PC-9 (cell line): ENCODE measurements around the gene STRADA. TPM values are rescaled to one million over a fixed set of nuclear protein-coding genes. Genes with fewer than 3 reads are reported as not detected.

Experiments
- BruUV-seq: library from RNA; stranded (reverse); fragments of 400-500 nt; replicated peaks from 2 replicates; lab custom pipeline; 2021; lab: Mats Ljungman, UMichigan
- CTCF ChIA-PET: fragments of 300-600 bp; sonication (Branson Sonifier 250); formaldehyde crosslinking; loops from one replicate; lab custom pipeline; 2022; ENCODE audit warnings: antibody characterized with exemption; lab: Charles Lee
- POLR2A ChIA-PET: fragments of 300-600 bp; sonication (Branson Sonifier 250); formaldehyde crosslinking; loops from one replicate; lab custom pipeline; 2022; ENCODE audit warnings: antibody characterized with exemption; ENCODE audit not compliant: unreplicated experiment; lab: Charles Lee
- DNase-seq, 2 experiments: peaks; one replicate each; pipeline versions ENCODE4 v3.0.0 to v3.0.0-alpha.2; 2015 to 2022; ENCODE audit warnings: mixed read lengths in 1 of 2
- H2AFZ ChIP-seq: fragments of 200-600 bp; sonication (generic); 2 replicates; pipeline ENCODE4 v1.8.1; 2017; ENCODE audit warnings: antibody characterized with exemption
- H3F3A ChIP-seq: fragments of 200-600 bp; sonication (generic); 2 replicates; pipeline ENCODE4 v1.8.1; 2017; ENCODE audit warnings: antibody characterized with exemption, mild to moderate bottlenecking, low read depth; ENCODE audit not compliant: insufficient read depth
- H3K27ac ChIP-seq: fragments of 200-600 bp; sonication (generic); 2 replicates; pipeline ENCODE4 v1.6.1; 2016; ENCODE audit warnings: mixed run types
- H3K27me3 ChIP-seq: fragments of 200-600 bp; sonication (generic); 2 replicates; pipeline ENCODE4 v1.6.1; 2016; ENCODE audit warnings: low read depth, mixed run types; ENCODE audit not compliant: insufficient read depth
- H3K36me3 ChIP-seq: fragments of 200-600 bp; sonication (generic); 2 replicates; pipeline ENCODE4 v1.6.1; 2016; ENCODE audit warnings: low read depth, mixed run types
- H3K4me1 ChIP-seq: fragments of 200-600 bp; sonication (generic); replicated peaks from 2 replicates; pipeline ENCODE4 v1.6.1; 2016; ENCODE audit warnings: mixed run types; ENCODE audit not compliant: insufficient read depth
- H3K4me2 ChIP-seq: fragments of 200-600 bp; sonication (generic); 2 replicates; pipeline ENCODE4 v1.6.1; 2017; ENCODE audit warnings: mixed run types
- H3K4me3 ChIP-seq: fragments of 200-600 bp; sonication (generic); 2 replicates; pipeline ENCODE4 v1.6.1; 2016; ENCODE audit warnings: mixed run types
- H3K79me2 ChIP-seq: fragments of 200-600 bp; sonication (generic); 2 replicates; pipeline ENCODE4 v1.6.1; 2017; ENCODE audit warnings: low read depth, mixed run types
- H3K9me2 ChIP-seq: fragments of 200-600 bp; sonication (generic); 2 replicates; pipeline ENCODE4 v1.8.1; 2017; ENCODE audit warnings: mild to moderate bottlenecking; ENCODE audit not compliant: insufficient read depth
- H3K9me3 ChIP-seq: fragments of 200-600 bp; sonication (generic); 2 replicates; pipeline ENCODE4 v1.8.1; 2016; ENCODE audit warnings: low read depth; ENCODE audit not compliant: insufficient read depth
- H4K20me1 ChIP-seq: fragments of 200-600 bp; sonication (generic); 2 replicates; pipeline ENCODE4 v1.8.1; 2017; ENCODE audit not compliant: insufficient read depth
- EZH2 ChIP-seq: fragments of 200-600 bp; sonication (generic); IDR thresholded peaks from 2 replicates; pipeline ENCODE4 v1.8.0; 2017; ENCODE audit warnings: antibody characterized with exemption, low read depth
- intact Hi-C: fragments of 100-400 bp; cut with micrococcal nuclease; formaldehyde crosslinking; loops from one replicate; pipeline ENCODE4 v1.10.0; 2022; ENCODE audit not compliant: unreplicated experiment
- total RNA-seq: library from RNA; stranded (reverse); gene quantifications from 2 replicates; pipeline ENCODE4 v1.2.3, GENCODE V29; 2021
- TF ChIP-seq, protein P1 (sequence below): fragments of 200-600 bp; sonication (generic); conservative IDR thresholded peaks from 2 replicates; pipeline ENCODE4 v1.6.1; 2017; ENCODE audit warnings: mixed run types, antibody characterized with exemption, mild to moderate bottlenecking, moderate library complexity

The STRADA gene
- total RNA-seq, 1 experiment from 2014 or later: 28.8 TPM

DNA sequence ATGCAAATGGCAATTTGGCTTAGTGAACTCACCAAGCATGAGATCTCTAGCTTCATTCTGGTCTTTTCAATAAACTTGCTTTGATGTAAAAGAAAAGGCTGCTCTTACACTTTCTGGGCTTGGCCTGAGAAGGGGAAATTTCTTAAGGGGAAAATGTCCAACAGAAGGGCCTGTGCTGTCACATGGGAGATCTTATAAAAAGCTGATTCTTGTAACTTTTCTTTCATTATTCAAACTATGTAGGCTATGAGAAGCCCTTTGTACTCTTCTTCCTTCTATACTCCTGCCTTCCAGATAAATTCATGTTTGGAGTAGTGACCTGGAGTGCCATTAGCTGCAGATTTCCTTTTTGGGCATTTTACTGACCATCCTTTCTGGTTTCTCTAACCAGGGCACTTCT lies 58.6 kb downstream of the STRADA start:
- Histone ChIP-seq H4K20me1 (no peaks in the 10 kb centered on the region), H3K4me1 (no peaks in the 10 kb centered on the region), H3K9me3 (no peaks in the 10 kb centered on the region), H3F3A (no peaks in the 10 kb centered on the region), H3K9me2 (no peaks in the 10 kb centered on the region), H3K79me2 (no peaks in the 10 kb centered on the region), H3K27ac (no peak overlapping the region), H2AFZ (no peak overlapping the region), H3K4me2 (no peak overlapping the region), H3K36me3 (no peaks in the 10 kb centered on the region), H3K27me3 (no peaks in the 10 kb centered on the region), H3K4me3 (no peak overlapping the region)
- DNase-seq: no peak
- ChIA-PET CTCF (no interaction called here), POLR2A (no interaction called here)
- BruUV-seq: no TSS peak
- TF ChIP-seq EZH2: no peak
- TF ChIP-seq, protein P1, sequence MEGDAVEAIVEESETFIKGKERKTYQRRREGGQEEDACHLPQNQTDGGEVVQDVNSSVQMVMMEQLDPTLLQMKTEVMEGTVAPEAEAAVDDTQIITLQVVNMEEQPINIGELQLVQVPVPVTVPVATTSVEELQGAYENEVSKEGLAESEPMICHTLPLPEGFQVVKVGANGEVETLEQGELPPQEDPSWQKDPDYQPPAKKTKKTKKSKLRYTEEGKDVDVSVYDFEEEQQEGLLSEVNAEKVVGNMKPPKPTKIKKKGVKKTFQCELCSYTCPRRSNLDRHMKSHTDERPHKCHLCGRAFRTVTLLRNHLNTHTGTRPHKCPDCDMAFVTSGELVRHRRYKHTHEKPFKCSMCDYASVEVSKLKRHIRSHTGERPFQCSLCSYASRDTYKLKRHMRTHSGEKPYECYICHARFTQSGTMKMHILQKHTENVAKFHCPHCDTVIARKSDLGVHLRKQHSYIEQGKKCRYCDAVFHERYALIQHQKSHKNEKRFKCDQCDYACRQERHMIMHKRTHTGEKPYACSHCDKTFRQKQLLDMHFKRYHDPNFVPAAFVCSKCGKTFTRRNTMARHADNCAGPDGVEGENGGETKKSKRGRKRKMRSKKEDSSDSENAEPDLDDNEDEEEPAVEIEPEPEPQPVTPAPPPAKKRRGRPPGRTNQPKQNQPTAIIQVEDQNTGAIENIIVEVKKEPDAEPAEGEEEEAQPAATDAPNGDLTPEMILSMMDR: no peak
- intact Hi-C loops: no loop called here

GRCh38 chr17:63682441-63682840 lies 59.2 kb downstream of the STRADA start:
- Histone ChIP-seq H3K27ac (no peak overlapping the region), H3K4me2 (no peak overlapping the region), H3F3A (no peaks in the 10 kb centered on the region), H3K4me3 (no peak overlapping the region), H3K36me3 (no peaks in the 10 kb centered on the region), H2AFZ (no peak overlapping the region), H3K9me3 (no peaks in the 10 kb centered on the region), H3K4me1 (no peaks in the 10 kb centered on the region), H3K9me2 (no peaks in the 10 kb centered on the region), H3K79me2 (no peaks in the 10 kb centered on the region), H3K27me3 (no peaks in the 10 kb centered on the region), H4K20me1 (no peaks in the 10 kb centered on the region)
- ChIA-PET CTCF (no interaction called here), POLR2A (no interaction called here)
- DNase-seq: no peak
- BruUV-seq: no TSS peak
- no peak for TF ChIP-seq EZH2
- TF ChIP-seq, protein P1: no peak
- intact Hi-C loops: no loop called here

DNA sequence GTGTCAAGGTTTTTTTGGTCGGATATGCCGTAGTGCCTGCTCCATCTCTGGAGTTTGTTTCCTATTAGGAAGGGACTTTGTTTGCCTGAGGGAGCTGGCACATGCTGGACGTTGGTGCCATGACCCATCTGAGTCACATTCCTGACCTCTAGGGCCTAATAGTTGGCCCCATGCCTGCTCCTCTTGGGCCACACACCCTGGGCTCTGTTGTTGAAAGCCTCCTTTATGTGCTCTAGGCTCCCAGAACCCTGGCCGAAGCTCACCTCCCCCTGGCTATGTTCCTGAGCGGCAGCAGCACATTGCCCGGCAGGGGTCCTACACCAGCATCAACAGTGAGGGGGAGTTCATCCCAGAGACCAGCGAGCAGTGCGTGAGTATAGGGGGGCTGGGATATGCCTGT lies 60.1 kb downstream of the STRADA start:
- Histone ChIP-seq H3F3A (no peaks in the 10 kb centered on the region; the same call in 1 of the 2 replicates), H3K27ac (no peak overlapping the region), H3K4me2 (no peak overlapping the region), H3K27me3 (no peaks in the 10 kb centered on the region), H3K9me2 (no peaks in the 10 kb centered on the region), H3K9me3 (no peaks in the 10 kb centered on the region), H3K4me1 (peaks cover 3% of the 10 kb centered on the region; the same call in 1 of the 2 replicates), H2AFZ (no peak overlapping the region), H3K79me2 (no peaks in the 10 kb centered on the region), H3K36me3 (no peaks in the 10 kb centered on the region), H3K4me3 (no peak overlapping the region), H4K20me1 (no peaks in the 10 kb centered on the region)
- TF ChIP-seq EZH2: no peak
- no TSS peak for BruUV-seq
- ChIA-PET POLR2A (no interaction called here), CTCF (interaction anchor here (0.7 kb wide), 1 partner anchor 70 kb away, joined by 4 read pairs; no protein-coding TSS in a partner anchor)
- intact Hi-C loops: no loop called here
- DNase-seq: peak in 1 of 2 experiments; percentile 28

DNA sequence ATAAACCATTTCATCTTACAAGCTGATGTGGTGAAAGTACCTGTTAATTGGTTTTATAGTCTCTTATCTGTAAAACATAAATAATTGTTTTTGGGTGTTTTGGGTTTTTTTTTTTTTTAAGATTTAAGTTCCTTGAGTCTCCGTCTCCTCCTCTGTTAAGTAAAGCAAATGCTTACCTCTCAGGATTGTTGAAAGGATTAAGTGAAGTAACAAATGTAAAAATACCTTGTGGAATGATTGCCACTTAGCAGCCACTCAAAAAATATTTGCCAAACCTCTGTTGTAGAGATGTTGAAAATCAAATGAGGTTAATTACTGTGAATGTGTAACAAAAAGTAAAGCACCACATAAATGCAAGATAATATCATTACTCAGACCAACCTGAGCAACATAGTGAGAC lies 60.9 kb downstream of the STRADA start:
- BruUV-seq: no TSS peak
- peaks cover 11% of the 10 kb centered on the region for H3K4me1 ChIP-seq
- no peaks in the 10 kb centered on the region for H3K79me2 ChIP-seq
- H3K4me2 ChIP-seq: no peak overlapping the region
- intact Hi-C loops: no loop called here
- peaks cover 8% of the 10 kb centered on the region; the same call in 1 of the 2 replicates for H3F3A ChIP-seq
- H3K27me3 ChIP-seq: no peaks in the 10 kb centered on the region
- no peaks in the 10 kb centered on the region for H4K20me1 ChIP-seq
- H3K9me2 ChIP-seq: no peaks in the 10 kb centered on the region
- CTCF ChIA-PET: no interaction called here
- DNase-seq: no peak
- H3K36me3 ChIP-seq: no peaks in the 10 kb centered on the region
- no peak overlapping the region for H3K27ac ChIP-seq
- no peaks in the 10 kb centered on the region for H3K9me3 ChIP-seq
- POLR2A ChIA-PET: no interaction called here
- H2AFZ ChIP-seq: no peak overlapping the region
- no peak for TF ChIP-seq EZH2
- TF ChIP-seq, protein P1: no peak
- no peak overlapping the region for H3K4me3 ChIP-seq
